Activated CD4-positive, alpha-beta memory T cell treated with anti-CD3 and anti-CD28 coated beads for 36 hours (primary cell): ENCODE data around the gene XPR1. TPM values are rescaled to one million over a fixed set of nuclear protein-coding genes. Genes with fewer than 3 reads are reported as not detected.

Source experiments
- CTCF ChIA-PET: fragments of 350-600 bp; sonication (Branson Sonifier 250); formaldehyde crosslinking; loops from one replicate; lab custom pipeline; 2021; ENCODE audit warnings: antibody characterized with exemption, inconsistent platforms; lab: Charles Lee
- POLR2A ChIA-PET: fragments of 350-600 bp; sonication (Branson Sonifier 250); formaldehyde crosslinking; loops from one replicate; lab custom pipeline; 2021; ENCODE audit warnings: antibody characterized with exemption; lab: Charles Lee
- DNase-seq: peaks from one replicate; pipeline ENCODE4 v3.0.0-alpha.2; 2020
- H3K27ac Mint-ChIP-seq: one replicate; pipeline ENCODE4 v1.8.0; 2021; ENCODE audit warnings: mixed read lengths
- H3K27me3 Mint-ChIP-seq: one replicate; pipeline ENCODE4 v1.8.0; 2021; ENCODE audit warnings: mixed read lengths
- H3K36me3 Mint-ChIP-seq: one replicate; pipeline ENCODE4 v1.8.0; 2021; ENCODE audit warnings: mixed read lengths
- H3K4me1 Mint-ChIP-seq: one replicate; pipeline ENCODE4 v1.8.0; 2021; ENCODE audit warnings: low read depth, mixed read lengths
- H3K4me3 Mint-ChIP-seq: one replicate; pipeline ENCODE4 v1.8.0; 2021; ENCODE audit warnings: mild to moderate bottlenecking, mixed read lengths
- H3K9me3 Mint-ChIP-seq: one replicate; pipeline ENCODE4 v1.8.0; 2021; ENCODE audit warnings: mixed read lengths
- intact Hi-C: fragments of 100-400 bp; cut with micrococcal nuclease; formaldehyde crosslinking; loops from one replicate; pipeline ENCODE4 v1.15.1; 2023
- total RNA-seq, 2 experiments: library from RNA; stranded (reverse); gene quantifications; one replicate each; pipeline ENCODE4 v1.2.3, GENCODE V29; 2021

The XPR1 gene
- total RNA-seq, 2 experiments from 2014 or later = 17.9 to 18.4 TPM

GRCh38 chr1:180838535-180838934 is 206.7 kb downstream of the XPR1 start:
- H3K4me3 Mint-ChIP-seq = no peak overlapping the region
- no peak for DNase-seq
- peaks cover 35% of the 10 kb centered on the region for H3K36me3 Mint-ChIP-seq
- POLR2A ChIA-PET = no interaction called here
- intact Hi-C loops = no loop called here
- H3K4me1 Mint-ChIP-seq = peaks cover 10% of the 10 kb centered on the region
- CTCF ChIA-PET = no interaction called here
- H3K27me3 Mint-ChIP-seq = no peaks in the 10 kb centered on the region
- no peaks in the 10 kb centered on the region for H3K9me3 Mint-ChIP-seq
- no peak overlapping the region for H3K27ac Mint-ChIP-seq

DNA sequence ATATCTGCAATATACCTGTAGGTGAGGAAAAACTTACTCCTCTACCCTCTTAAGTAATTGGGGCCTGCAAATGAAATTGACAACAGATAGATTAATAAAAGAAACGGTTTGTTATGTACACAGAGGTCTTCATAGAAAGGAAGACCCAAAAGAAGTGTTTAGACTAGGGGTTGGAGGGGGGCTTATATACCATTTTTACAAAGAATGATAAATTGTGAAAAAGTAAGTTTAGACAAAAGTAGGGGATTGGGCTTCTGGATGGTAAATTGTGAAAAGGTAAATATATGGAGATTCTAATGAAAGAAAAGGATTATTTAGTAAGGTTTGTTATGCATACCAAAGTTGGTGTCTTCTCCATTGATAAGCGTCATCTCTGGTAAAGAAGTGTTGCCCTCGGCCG is 207.7 kb downstream of the XPR1 start:
- no peak for DNase-seq
- Mint-ChIP-seq H3K27me3 (no peaks in the 10 kb centered on the region), H3K36me3 (peaks cover 31% of the 10 kb centered on the region), H3K9me3 (no peaks in the 10 kb centered on the region), H3K4me3 (no peak overlapping the region), H3K27ac (no peak overlapping the region), H3K4me1 (peaks cover 10% of the 10 kb centered on the region)
- intact Hi-C loops = no loop called here
- POLR2A ChIA-PET = no interaction called here
- CTCF ChIA-PET = interaction anchor here (0.5 kb wide), 1 partner anchor 588 kb away, joined by 3 read pairs; no protein-coding TSS in a partner anchor

DNA sequence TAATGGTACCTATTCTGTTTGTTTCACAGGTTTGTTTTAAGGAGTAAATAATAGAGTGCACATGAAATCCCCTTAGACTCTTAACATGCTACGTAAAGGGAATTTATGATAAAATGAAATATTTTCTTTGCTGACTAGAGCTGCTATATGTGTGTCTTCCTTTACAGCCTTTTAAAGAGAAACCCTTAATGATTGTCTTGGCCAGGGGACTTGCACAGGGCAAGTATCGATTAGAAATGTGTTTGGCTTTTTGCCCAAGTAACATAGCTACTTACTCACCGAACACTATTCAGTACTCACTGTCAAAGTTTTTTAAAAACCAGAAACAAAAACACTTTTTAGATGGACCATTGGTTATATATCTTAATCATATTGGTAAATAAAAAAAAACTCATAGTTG is 209.6 kb downstream of the XPR1 start:
- no peak overlapping the region for H3K4me3 Mint-ChIP-seq
- CTCF ChIA-PET = interaction anchor here (0.7 to 1.7 kb wide), 3 partner anchors 22 to 325 kb away, joined by 3 read pairs; no protein-coding TSS in a partner anchor

GRCh38 chr1:180842052-180842451 is 210.2 kb downstream of the XPR1 start:
- no peak overlapping the region for H3K27ac Mint-ChIP-seq
- H3K4me3 Mint-ChIP-seq = no peak overlapping the region
- POLR2A ChIA-PET = interaction anchor here (0.6 kb wide), 1 partner anchor 13 kb away, joined by 3 read pairs; no protein-coding TSS in a partner anchor
- H3K9me3 Mint-ChIP-seq = no peaks in the 10 kb centered on the region
- DNase-seq = no peak
- peaks cover 11% of the 10 kb centered on the region for H3K36me3 Mint-ChIP-seq
- H3K27me3 Mint-ChIP-seq = no peaks in the 10 kb centered on the region
- CTCF ChIA-PET = interaction anchor here (0.7 to 1.7 kb wide), 3 partner anchors 21 to 348 kb away, joined by 3 read pairs; no protein-coding TSS in a partner anchor
- intact Hi-C loops = no loop called here
- H3K4me1 Mint-ChIP-seq = peaks cover under 1% of the 10 kb centered on the region

More for the DNA sequence above, 209.6 kb downstream of the XPR1 start:
- H3K27me3 Mint-ChIP-seq = no peaks in the 10 kb centered on the region
- no peak overlapping the region for H3K27ac Mint-ChIP-seq
- H3K9me3 Mint-ChIP-seq = no peaks in the 10 kb centered on the region
- intact Hi-C loops = no loop called here
- H3K4me1 Mint-ChIP-seq = peaks cover 7% of the 10 kb centered on the region
- peaks cover 17% of the 10 kb centered on the region for H3K36me3 Mint-ChIP-seq
- POLR2A ChIA-PET = interaction anchor here (0.6 kb wide), 1 partner anchor 12 kb away, joined by 3 read pairs; no protein-coding TSS in a partner anchor
- no peak for DNase-seq

- H3K27me3 Mint-ChIP-seq = no peaks in the 10 kb centered on the region
- intact Hi-C loops = no loop called here
- ChIA-PET POLR2A (no interaction called here), CTCF (interaction anchor here (0.7 to 0.8 kb wide), 2 partner anchors 20 to 347 kb away, joined by 3 read pairs; no protein-coding TSS in a partner anchor)
- peaks cover 10% of the 10 kb centered on the region for H3K36me3 Mint-ChIP-seq
- H3K9me3 Mint-ChIP-seq = no peaks in the 10 kb centered on the region
- DNase-seq = no peak
- H3K4me3 Mint-ChIP-seq = no peak overlapping the region
- no peak overlapping the region for H3K27ac Mint-ChIP-seq
- no peaks in the 10 kb centered on the region for H3K4me1 Mint-ChIP-seq
These were observed 210.9 kb downstream of the XPR1 start for GRCh38 chr1:180842491-180843275.

DNA sequence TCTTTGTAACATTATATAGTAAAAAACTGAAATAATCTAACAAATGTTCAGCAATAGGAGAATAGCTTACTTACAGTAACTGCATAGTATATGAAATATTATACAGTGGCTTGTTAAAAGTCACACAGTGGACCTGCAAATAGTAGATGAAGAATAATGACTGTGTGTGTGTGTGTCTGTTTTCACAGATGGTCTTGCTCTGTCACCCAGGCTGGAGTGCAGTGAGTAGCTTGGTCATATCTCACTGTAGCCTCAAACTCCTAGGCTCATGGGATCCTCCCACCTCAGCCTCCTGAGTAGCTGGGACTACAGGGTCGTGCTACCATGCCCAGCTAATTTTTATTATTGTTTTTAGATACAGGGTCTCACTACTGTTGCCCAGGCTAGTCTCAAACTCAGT is 213.5 kb downstream of the XPR1 start:
- CTCF ChIA-PET = interaction anchor here (1.4 kb wide), 1 partner anchor 18 kb away, joined by 4 read pairs; no protein-coding TSS in a partner anchor
- POLR2A ChIA-PET = no interaction called here

DNA sequence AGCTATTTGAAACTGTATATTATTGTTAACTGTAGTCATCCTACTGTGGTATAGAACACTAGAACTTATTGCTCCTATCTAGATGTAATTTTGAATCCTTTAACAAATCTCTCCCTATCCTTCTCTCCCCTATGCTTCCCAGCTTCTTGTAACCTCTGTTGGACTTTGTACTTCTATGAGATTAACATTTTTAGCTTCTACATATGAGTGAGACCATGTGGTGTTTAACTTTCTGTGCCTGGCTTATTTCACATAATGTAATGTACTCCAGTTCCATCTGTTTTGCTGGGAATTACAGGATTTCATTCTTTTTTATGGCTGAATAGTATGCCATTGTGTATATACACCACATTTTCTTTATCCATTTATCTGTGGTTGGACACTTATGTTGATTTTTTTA is 216.4 kb downstream of the XPR1 start:
- H3K36me3 Mint-ChIP-seq = peaks cover 19% of the 10 kb centered on the region
- no peak overlapping the region for H3K27ac Mint-ChIP-seq
- no peak overlapping the region for H3K4me3 Mint-ChIP-seq
- intact Hi-C loops = no loop called here
- no peak for DNase-seq
- POLR2A ChIA-PET = no interaction called here
- CTCF ChIA-PET = no interaction called here
- H3K27me3 Mint-ChIP-seq = no peaks in the 10 kb centered on the region
- H3K4me1 Mint-ChIP-seq = peaks cover 13% of the 10 kb centered on the region
- H3K9me3 Mint-ChIP-seq = peaks cover 3% of the 10 kb centered on the region

More for the DNA sequence above, 213.5 kb downstream of the XPR1 start:
- Mint-ChIP-seq H3K4me3 (no peak overlapping the region), H3K36me3 (peaks cover 11% of the 10 kb centered on the region), H3K27me3 (no peaks in the 10 kb centered on the region), H3K27ac (no peak overlapping the region), H3K9me3 (no peaks in the 10 kb centered on the region), H3K4me1 (no peaks in the 10 kb centered on the region)
- DNase-seq = no peak
- intact Hi-C loops = no loop called here

DNA sequence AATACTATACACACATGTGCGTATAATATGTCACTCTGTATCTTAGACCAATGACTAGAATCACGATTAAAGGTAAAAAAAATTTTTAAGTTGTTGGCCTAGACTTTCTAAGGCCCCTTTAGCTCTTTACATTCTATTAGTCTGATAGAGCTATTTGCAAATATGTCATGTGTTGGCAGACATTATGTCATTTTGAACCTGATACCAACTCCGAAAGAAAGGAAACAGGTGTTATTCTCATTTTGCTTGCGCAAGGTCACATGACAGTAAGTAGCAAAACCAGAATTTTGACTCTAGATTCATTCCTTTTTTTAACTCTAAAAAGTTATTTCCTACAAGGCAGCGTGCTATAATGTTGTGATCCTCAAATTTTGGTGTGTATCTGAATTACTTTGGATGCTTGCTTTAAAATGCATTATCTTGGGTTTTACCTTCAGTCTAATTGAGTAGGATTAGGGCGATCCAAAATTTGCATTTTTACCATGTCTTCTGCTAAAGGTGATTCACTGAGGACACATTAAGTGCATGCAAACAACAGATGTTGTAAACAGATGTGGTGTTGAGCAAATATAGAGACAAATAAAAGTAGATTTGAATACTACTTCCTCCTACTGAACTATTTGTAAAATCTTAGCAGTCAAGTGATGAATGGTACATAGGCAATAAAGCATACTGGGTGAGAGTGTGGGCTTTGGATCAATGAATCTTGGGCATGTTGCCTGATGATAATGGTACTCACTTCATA is 217.4 kb downstream of the XPR1 start:
- Mint-ChIP-seq H3K36me3 (peaks cover 20% of the 10 kb centered on the region), H3K4me1 (peaks cover 16% of the 10 kb centered on the region), H3K4me3 (no peak overlapping the region), H3K27me3 (no peaks in the 10 kb centered on the region), H3K27ac (no peak overlapping the region), H3K9me3 (peaks cover 3% of the 10 kb centered on the region)
- DNase-seq = no peak
- intact Hi-C loops = no loop called here
- CTCF ChIA-PET = no interaction called here
- POLR2A ChIA-PET = no interaction called here

GRCh38 chr1:180851995-180852887 is 220.4 kb downstream of the XPR1 start:
- POLR2A ChIA-PET = no interaction called here
- DNase-seq = no peak
- intact Hi-C loops = no loop called here
- peaks cover 16% of the 10 kb centered on the region for H3K4me1 Mint-ChIP-seq
- H3K27ac Mint-ChIP-seq = no peak overlapping the region
- H3K27me3 Mint-ChIP-seq = no peaks in the 10 kb centered on the region
- peaks cover 3% of the 10 kb centered on the region for H3K9me3 Mint-ChIP-seq
- peaks cover 18% of the 10 kb centered on the region for H3K36me3 Mint-ChIP-seq
- no peak overlapping the region for H3K4me3 Mint-ChIP-seq
- CTCF ChIA-PET = interaction anchor here (2.3 kb wide), 1 partner anchor 10 kb away, joined by 16 read pairs; no protein-coding TSS in a partner anchor

DNA sequence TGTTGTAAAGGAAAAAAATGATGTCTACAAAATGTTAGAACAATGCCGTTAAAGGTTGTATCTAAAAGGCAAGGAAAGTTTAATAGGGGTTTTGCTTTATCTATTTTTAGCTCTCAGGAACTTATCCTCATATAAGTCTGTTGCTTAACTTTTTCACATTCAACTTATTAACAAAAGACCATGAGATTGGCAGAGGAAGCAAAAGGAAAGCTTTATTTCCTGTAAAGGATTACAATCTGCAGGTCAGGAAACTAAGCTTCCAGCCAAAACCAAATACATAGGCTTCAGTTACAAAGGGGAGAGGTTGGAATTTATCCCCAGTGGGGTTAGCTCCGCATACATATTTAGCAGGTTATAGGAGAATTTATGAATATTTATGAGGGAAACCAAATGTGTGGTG is 222.2 kb downstream of the XPR1 start:
- H3K4me1 Mint-ChIP-seq = peaks cover 16% of the 10 kb centered on the region
- H3K9me3 Mint-ChIP-seq = peaks cover 3% of the 10 kb centered on the region
- intact Hi-C loops = no loop called here
- ChIA-PET CTCF (interaction anchor here (0.8 to 2.3 kb wide), 2 partner anchors 9 to 339 kb away, joined by 3 to 16 read pairs; no protein-coding TSS in a partner anchor), POLR2A (interaction anchor here (0.5 kb wide), 1 partner anchor 323 kb away, joined by 3 read pairs; no protein-coding TSS in a partner anchor)
- no peak for DNase-seq
- no peak overlapping the region for H3K4me3 Mint-ChIP-seq
- H3K36me3 Mint-ChIP-seq = peaks cover 16% of the 10 kb centered on the region
- H3K27ac Mint-ChIP-seq = no peak overlapping the region
- H3K27me3 Mint-ChIP-seq = no peaks in the 10 kb centered on the region

DNA sequence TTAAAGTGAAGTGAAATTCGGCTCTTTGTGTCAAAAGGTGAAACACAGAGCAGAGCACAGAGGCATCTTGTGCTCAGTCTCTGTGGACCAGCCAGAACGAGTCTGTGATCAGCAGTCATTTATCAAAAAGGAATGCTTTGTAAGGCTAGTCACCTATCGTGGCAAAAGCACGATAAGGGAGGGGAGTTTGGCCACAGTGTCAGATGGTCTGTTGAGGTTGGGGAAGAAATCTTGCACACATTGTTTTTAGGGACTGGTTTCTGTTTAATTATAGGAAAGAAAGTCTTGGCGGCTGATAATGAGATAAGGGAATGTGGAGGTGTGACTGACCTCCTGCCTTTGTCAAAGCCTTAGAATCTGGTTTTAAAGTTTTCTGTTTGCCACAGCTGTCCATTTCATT is 222.6 kb downstream of the XPR1 start:
- Mint-ChIP-seq H3K27ac (no peak overlapping the region), H3K4me3 (no peak overlapping the region), H3K9me3 (peaks cover 3% of the 10 kb centered on the region), H3K36me3 (peaks cover 14% of the 10 kb centered on the region), H3K27me3 (no peaks in the 10 kb centered on the region), H3K4me1 (peaks cover 16% of the 10 kb centered on the region)
- intact Hi-C loops = no loop called here
- CTCF ChIA-PET = interaction anchor here (0.8 to 2.3 kb wide), 2 partner anchors 8 to 339 kb away, joined by 3 to 16 read pairs; no protein-coding TSS in a partner anchor
- POLR2A ChIA-PET = interaction anchor here (0.5 kb wide), 1 partner anchor 323 kb away, joined by 3 read pairs; no protein-coding TSS in a partner anchor
- no peak for DNase-seq
